Neuronal stem cell (in vitro differentiated cells): ENCODE data around the gene ASCC2.
"Not testable (repeated sequence)": the region's sequence is repeated elsewhere in the genome, so short reads cannot be mapped to it uniquely, and the experiment has no call there.

Experiments
- DNase-seq: peaks from one replicate; pipeline ENCODE4 v3.0.0-alpha.2; 2013; ENCODE audit warnings: low spot score
- H2AFZ ChIP-seq: one replicate; pipeline ENCODE4 v1.6.1; 2013; ENCODE audit warnings: mild to moderate bottlenecking, low read length, inconsistent platforms
- H2AK5ac ChIP-seq: 2 replicates; pipeline ENCODE4 v1.6.1; 2013; ENCODE audit warnings: low read depth, mild to moderate bottlenecking, inconsistent platforms, low read length, moderate library complexity, mixed read lengths
- H2BK120ac ChIP-seq: 2 replicates; pipeline ENCODE4 v1.6.1; 2013; ENCODE audit warnings: low read depth, mild to moderate bottlenecking, inconsistent platforms, low read length, moderate library complexity, mixed read lengths
- H2BK12ac ChIP-seq: one replicate; pipeline ENCODE4 v1.6.1; 2013; ENCODE audit warnings: low read length, inconsistent platforms
- H2BK15ac ChIP-seq: 2 replicates; pipeline ENCODE4 v1.6.1; 2013; ENCODE audit warnings: mild to moderate bottlenecking, low read length, inconsistent platforms, mixed read lengths
- H2BK5ac ChIP-seq: one replicate; pipeline ENCODE4 v1.6.1; 2013; ENCODE audit warnings: inconsistent platforms, mild to moderate bottlenecking, low read length, moderate library complexity
- H3K14ac ChIP-seq: one replicate; pipeline ENCODE4 v1.6.1; 2013; ENCODE audit warnings: low read length, inconsistent platforms
- H3K18ac ChIP-seq: 2 replicates; pipeline ENCODE4 v1.6.1; 2013; ENCODE audit warnings: low read length, inconsistent platforms
- H3K23ac ChIP-seq: 2 replicates; pipeline ENCODE4 v1.6.1; 2013; ENCODE audit warnings: low read depth, mild to moderate bottlenecking, mixed read lengths, low read length, inconsistent platforms; ENCODE audit not compliant: poor library complexity
- H3K27ac ChIP-seq: replicated peaks from 3 replicates; pipeline ENCODE4 v1.5.1; 2013; ENCODE audit warnings: low read length, inconsistent platforms
- H3K27me3 ChIP-seq, 3 experiments: 2 replicates each; pipeline ENCODE4 v1.6.1; 2013; ENCODE audit warnings: low read length in 3 of 3, mild to moderate bottlenecking in 2 of 3, inconsistent platforms in 1 of 3, low read depth in 1 of 3, mixed read lengths in 1 of 3, moderate library complexity in 1 of 3; ENCODE audit not compliant: control insufficient read depth in 3 of 3, insufficient read depth in 3 of 3
- H3K36me3 ChIP-seq, 2 donors: replicated peaks in 1 of 2; 2 replicates each; pipeline ENCODE4 v1.6.1; 2013; ENCODE audit warnings: low read length in 2 of 2; ENCODE audit not compliant: control insufficient read depth in 2 of 2, insufficient read depth in 2 of 2
- H3K4ac ChIP-seq: 2 replicates; pipeline ENCODE4 v1.6.1; 2013; ENCODE audit warnings: inconsistent platforms, mild to moderate bottlenecking, low read length, moderate library complexity
- H3K4me1 ChIP-seq, 2 donors: 1 replicate in 1 of 2; 2 replicates in 1 of 2; pipeline ENCODE4 v1.6.1; 2013; ENCODE audit warnings: low read length in 2 of 2, low read depth in 1 of 2; ENCODE audit not compliant: control insufficient read depth in 2 of 2, insufficient read depth in 1 of 2
- H3K4me2 ChIP-seq: one replicate; pipeline ENCODE4 v1.6.1; 2013; ENCODE audit warnings: mild to moderate bottlenecking, low read length, inconsistent platforms; ENCODE audit not compliant: insufficient read depth, poor library complexity, severe bottlenecking
- H3K4me3 ChIP-seq, 2 donors: 2 replicates each; pipeline ENCODE4 v1.5.1; 2013; ENCODE audit warnings: low read length in 2 of 2, mild to moderate bottlenecking in 2 of 2, inconsistent platforms in 1 of 2, moderate library complexity in 1 of 2
- H3K79me1 ChIP-seq: one replicate; pipeline ENCODE4 v1.6.1; 2013; ENCODE audit warnings: low read depth, mild to moderate bottlenecking, inconsistent platforms, low read length, moderate library complexity
- H3K9ac ChIP-seq: one replicate; pipeline ENCODE4 v1.6.1; 2013; ENCODE audit warnings: mild to moderate bottlenecking, low read depth, low read length, inconsistent platforms; ENCODE audit not compliant: poor library complexity
- H3K9me3 ChIP-seq, 2 donors: replicated peaks in 1 of 2; 2 replicates each; pipeline versions ENCODE3 to v1.6.1; 2013; ENCODE audit warnings: low read length in 2 of 2, mild to moderate bottlenecking in 2 of 2, inconsistent platforms in 1 of 2, low read depth in 1 of 2, mixed read lengths in 1 of 2, moderate library complexity in 1 of 2; ENCODE audit not compliant: control insufficient read depth in 2 of 2, insufficient read depth in 1 of 2
- H4K8ac ChIP-seq: one replicate; pipeline ENCODE4 v1.6.1; 2013; ENCODE audit warnings: low read depth, mild to moderate bottlenecking, inconsistent platforms, low read length, moderate library complexity
- H4K91ac ChIP-seq: one replicate; pipeline ENCODE4 v1.6.1; 2013; ENCODE audit warnings: low read length, low read depth, mild to moderate bottlenecking, inconsistent platforms; ENCODE audit not compliant: poor library complexity
- WGBS, 2 donors: extraction: QIAGEN DNeasy Blood & Tissue Kit; methylation state at CpG; one replicate each; pipeline ENCODE4 v1.1.7; 2013; ENCODE audit warnings: missing lambda C conversion rate in 2 of 2, mixed read lengths in 1 of 2; ENCODE audit not compliant: insufficient read length in 2 of 2, insufficient replicate concordance in 1 of 2; ENCODE audit errors: extremely low coverage in 2 of 2; 5-methylcytosine and 5-hydroxymethylcytosine counted together

The ASCC2 gene

GRCh38 chr22:29867260-29867659 lies 29.2 kb upstream of the ASCC2 start:
- peaks cover 3 to 4% of the 10 kb centered on the region in 2 donors for H3K4me1 ChIP-seq
- no peak overlapping the region for H4K91ac ChIP-seq
- H3K4ac ChIP-seq, result no peak overlapping the region
- no peak overlapping the region for H3K18ac ChIP-seq
- no peak overlapping the region for H3K23ac ChIP-seq
- no peak overlapping the region for H3K9ac ChIP-seq
- no peak overlapping the region for H2AFZ ChIP-seq
- H3K79me1 ChIP-seq, result no peaks in the 10 kb centered on the region
- no peak overlapping the region for H3K14ac ChIP-seq
- H2AK5ac ChIP-seq, result no peak overlapping the region
- no peak overlapping the region for H4K8ac ChIP-seq
- H2BK120ac ChIP-seq, result no peak overlapping the region
- H3K4me2 ChIP-seq, result no peak overlapping the region
- H3K27me3 ChIP-seq, result peaks cover 0 to 6% (median 0%) of the 10 kb centered on the region in 3 experiments
- no peak overlapping the region for H2BK15ac ChIP-seq
- no peak for DNase-seq
- no peak overlapping the region for H2BK5ac ChIP-seq
- no peak overlapping the region for H2BK12ac ChIP-seq
- no peaks in the 10 kb centered on the region for H3K36me3 ChIP-seq
- no peak overlapping the region for H3K27ac ChIP-seq
- no peaks in the 10 kb centered on the region for H3K9me3 ChIP-seq
- no peak overlapping the region for H3K4me3 ChIP-seq

- DNase-seq, H3K4ac ChIP-seq, H2AFZ ChIP-seq, H3K18ac ChIP-seq, H3K14ac ChIP-seq, H2BK120ac ChIP-seq, H2AK5ac ChIP-seq, H3K27me3 ChIP-seq, H3K4me1 ChIP-seq, H4K91ac ChIP-seq, H3K4me3 ChIP-seq, H2BK5ac ChIP-seq, H2BK15ac ChIP-seq, H3K4me2 ChIP-seq, H4K8ac ChIP-seq, H3K9me3 ChIP-seq, H2BK12ac ChIP-seq, H3K9ac ChIP-seq, H3K23ac ChIP-seq, H3K36me3 ChIP-seq, H3K79me1 ChIP-seq, H3K27ac ChIP-seq: not testable (repeated sequence)
- WGBS, 2 donors, result no CpG with 5 or more reads among the region's 13 CpGs
Observed at GRCh38 chr22:29865572-29865971, 27.5 kb upstream of the ASCC2 start.

- Histone ChIP-seq H3K9me3 (no peaks in the 10 kb centered on the region), H4K91ac (no peak overlapping the region), H3K23ac (no peak overlapping the region), H3K79me1 (no peaks in the 10 kb centered on the region), H3K9ac (no peak overlapping the region), H2AK5ac (no peak overlapping the region), H3K4me3 (no peak overlapping the region), H2BK12ac (no peak overlapping the region), H3K36me3 (no peaks in the 10 kb centered on the region), H3K14ac (no peak overlapping the region), H2BK5ac (no peak overlapping the region), H3K27ac (no peak overlapping the region), H3K4ac (no peak overlapping the region), H3K18ac (no peak overlapping the region), H3K4me1 (no peaks in the 10 kb centered on the region), H4K8ac (no peak overlapping the region), H2BK15ac (no peak overlapping the region), H3K4me2 (no peak overlapping the region), H3K27me3 (no peaks in the 10 kb centered on the region), H2AFZ (no peak overlapping the region), H2BK120ac (no peak overlapping the region)
- no CpG with 5 or more reads among the region's 2 CpGs for WGBS, 2 donors
- no peak for DNase-seq
Observed at GRCh38 chr22:29861672-29862297, 23.7 kb upstream of the ASCC2 start.

- Histone ChIP-seq H4K8ac (no peak overlapping the region), H3K27ac (no peak overlapping the region), H3K4me3 (no peak overlapping the region), H3K4ac (no peak overlapping the region), H3K14ac (no peak overlapping the region), H3K9ac (no peak overlapping the region), H3K4me1 (no peaks in the 10 kb centered on the region), H2AFZ (no peak overlapping the region), H3K9me3 (no peaks in the 10 kb centered on the region), H3K18ac (no peak overlapping the region), H2AK5ac (no peak overlapping the region), H2BK120ac (no peak overlapping the region), H4K91ac (no peak overlapping the region), H3K4me2 (no peak overlapping the region), H3K79me1 (no peaks in the 10 kb centered on the region), H3K27me3 (peaks cover 0 to 3% (median 0%) of the 10 kb centered on the region in 3 experiments), H2BK15ac (no peak overlapping the region), H2BK5ac (no peak overlapping the region), H3K23ac (no peak overlapping the region), H2BK12ac (no peak overlapping the region), H3K36me3 (no peaks in the 10 kb centered on the region)
- WGBS, 2 donors, result no CpG with 5 or more reads among the region's 2 CpGs
- DNase-seq, result no peak
Observed at GRCh38 chr22:29860006-29860766, 22.1 kb upstream of the ASCC2 start.
